ENCODE data around the gene SLC25A15.

The SLC25A15 gene

DNA sequence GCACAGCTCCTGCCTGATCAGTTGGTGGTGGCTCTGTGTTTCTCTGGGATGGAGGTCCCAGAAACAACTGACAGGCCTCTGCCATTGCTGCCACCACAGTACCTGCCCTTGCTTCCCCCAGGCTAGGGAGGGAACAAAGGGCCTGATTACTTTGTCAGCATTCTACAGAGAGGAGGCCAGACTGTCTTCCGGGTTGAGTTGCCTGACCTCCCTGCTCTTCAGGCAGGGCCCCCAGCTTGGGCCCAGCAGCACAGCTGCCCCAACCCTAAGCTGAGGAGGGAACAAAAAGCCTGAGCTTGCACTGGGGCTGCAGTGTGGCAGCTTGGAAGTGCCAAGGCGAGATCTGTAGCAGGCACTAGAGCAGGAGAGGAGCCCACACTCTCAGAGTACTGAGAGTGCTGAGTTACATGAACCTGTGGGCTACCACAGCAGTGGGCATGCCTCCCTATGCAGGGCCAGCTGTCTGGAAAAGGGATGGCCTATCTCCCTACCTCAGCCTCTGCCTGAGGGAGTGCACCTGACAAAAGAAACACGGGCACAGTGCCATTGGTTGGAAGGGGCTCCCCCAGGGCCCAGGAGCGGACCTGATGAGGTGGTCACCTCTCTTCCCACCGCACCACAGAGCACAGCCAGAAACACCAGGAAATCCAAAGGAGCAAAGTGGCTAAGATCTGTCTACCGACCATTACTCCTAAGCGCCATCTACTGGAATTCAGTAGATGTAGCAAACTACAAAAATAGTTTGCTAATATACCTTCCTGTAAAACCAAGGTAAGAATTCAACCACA lies 24.4 kb downstream of the SLC25A15 start:
- H3K4me1 ChIP-seq (ENCODE audit: control insufficient read depth, insufficient read depth, low read length): no peaks in the 10 kb centered on the region
- no peaks in the 10 kb centered on the region for H3K9me3 ChIP-seq (ENCODE audit: control insufficient read depth, insufficient read depth, low read depth, low read length)
- TF ChIP-seq ZNF677 (tag by site-specific recombination; IDR thresholded peaks at IDR 0.05) (no peak), ZNF391 (tag by site-specific recombination; IDR thresholded peaks at IDR 0.05; ENCODE audit: borderline replicate concordance, low read depth) (no peak), ZNF341 (tag by site-specific recombination; IDR thresholded peaks at IDR 0.05; ENCODE audit: low read depth) (no peak), ZFHX2 (tag by site-specific recombination; conservative IDR thresholded peaks at IDR 0.05) (no peak), FEZF1 (tag by site-specific recombination; IDR thresholded peaks at IDR 0.05) (no peak), YY2 (tag by site-specific recombination; IDR thresholded peaks at IDR 0.05) (no peak), ZNF350 (tag by site-specific recombination; IDR thresholded peaks at IDR 0.05) (no peak), ZNF777 (tag by site-specific recombination; IDR thresholded peaks at IDR 0.05; ENCODE audit: borderline replicate concordance) (no peak), ZNF654 (tag by site-specific recombination; IDR thresholded peaks at IDR 0.05; ENCODE audit: low read depth) (no peak; the same call in 1 of the 2 replicates), ZNF776 (tag by site-specific recombination; IDR thresholded peaks at IDR 0.05; ENCODE audit: borderline replicate concordance) (no peak), ZNF626 (tag by site-specific recombination; IDR thresholded peaks at IDR 0.05) (no peak), ZNF169 (tag by site-specific recombination; IDR thresholded peaks at IDR 0.05) (no peak), ZBTB7A (tag by site-specific recombination; IDR thresholded peaks at IDR 0.05; ENCODE audit: low read depth) (no peak), ZNF132 (tag by site-specific recombination; IDR thresholded peaks at IDR 0.05; ENCODE audit: borderline replicate concordance) (no peak)
- TF ChIP-seq, protein P1, sequence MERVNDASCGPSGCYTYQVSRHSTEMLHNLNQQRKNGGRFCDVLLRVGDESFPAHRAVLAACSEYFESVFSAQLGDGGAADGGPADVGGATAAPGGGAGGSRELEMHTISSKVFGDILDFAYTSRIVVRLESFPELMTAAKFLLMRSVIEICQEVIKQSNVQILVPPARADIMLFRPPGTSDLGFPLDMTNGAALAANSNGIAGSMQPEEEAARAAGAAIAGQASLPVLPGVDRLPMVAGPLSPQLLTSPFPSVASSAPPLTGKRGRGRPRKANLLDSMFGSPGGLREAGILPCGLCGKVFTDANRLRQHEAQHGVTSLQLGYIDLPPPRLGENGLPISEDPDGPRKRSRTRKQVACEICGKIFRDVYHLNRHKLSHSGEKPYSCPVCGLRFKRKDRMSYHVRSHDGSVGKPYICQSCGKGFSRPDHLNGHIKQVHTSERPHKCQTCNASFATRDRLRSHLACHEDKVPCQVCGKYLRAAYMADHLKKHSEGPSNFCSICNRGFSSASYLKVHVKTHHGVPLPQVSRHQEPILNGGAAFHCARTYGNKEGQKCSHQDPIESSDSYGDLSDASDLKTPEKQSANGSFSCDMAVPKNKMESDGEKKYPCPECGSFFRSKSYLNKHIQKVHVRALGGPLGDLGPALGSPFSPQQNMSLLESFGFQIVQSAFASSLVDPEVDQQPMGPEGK (tag by site-specific recombination; IDR thresholded peaks at IDR 0.05): no peak
- no peak overlapping the region for H3K27ac ChIP-seq (ENCODE audit: extremely low read depth, low read depth, low read length)
- peaks cover 0 to 24% of the 10 kb centered on the region in 2 experiments; a peak in 1 of 3 replicates for H3K36me3 ChIP-seq (ENCODE audit: control insufficient read depth in 2 of 2, insufficient read depth in 1 of 2, low read length in 2 of 2)
- no peak overlapping the region for H3K4me3 ChIP-seq (ENCODE audit: low read depth, low read length)
- ChIA-PET POLR2A (no interaction called here), CTCF (interaction anchor here (0.7 to 1.1 kb wide), 6 partner anchors 26 to 996 kb away, joined by 3 to 6 read pairs (median 3); no protein-coding TSS in a partner anchor)

DNA sequence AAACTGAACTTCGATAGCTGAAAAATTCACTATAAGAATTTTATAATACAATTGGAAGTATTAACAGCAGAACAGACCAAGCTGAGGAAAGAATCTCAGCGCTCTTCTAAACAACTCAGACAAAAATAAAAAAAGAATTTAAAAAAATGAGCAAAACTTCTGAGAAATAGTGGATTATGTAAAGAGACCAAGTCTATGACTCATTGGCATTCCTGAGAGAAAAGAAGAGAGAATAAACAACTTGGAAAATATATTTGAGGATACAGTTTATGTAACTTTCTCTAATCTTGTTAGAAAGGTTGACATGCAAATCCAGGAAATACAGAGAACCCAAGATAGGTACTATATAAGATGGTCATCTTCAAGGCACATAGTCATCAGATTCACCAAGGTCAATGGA lies 25.4 kb downstream of the SLC25A15 start:
- H3K27ac ChIP-seq (ENCODE audit: extremely low read depth, low read depth, low read length): no peak overlapping the region
- ChIA-PET POLR2A (no interaction called here), CTCF (interaction anchor here (0.6 to 1.1 kb wide), 8 partner anchors 11 to 997 kb away, joined by 3 to 6 read pairs (median 3); no protein-coding TSS in a partner anchor)
- no peak overlapping the region for H3K4me3 ChIP-seq (ENCODE audit: low read depth, low read length)
- no peaks in the 10 kb centered on the region for H3K4me1 ChIP-seq (ENCODE audit: control insufficient read depth, insufficient read depth, low read length)
- H3K36me3 ChIP-seq (ENCODE audit: control insufficient read depth in 2 of 2, insufficient read depth in 1 of 2, low read length in 2 of 2): peaks cover 0 to 15% of the 10 kb centered on the region in 2 experiments; a peak in 1 of 3 replicates
- no peaks in the 10 kb centered on the region for H3K9me3 ChIP-seq (ENCODE audit: control insufficient read depth, insufficient read depth, low read depth, low read length)
- TF ChIP-seq ZNF558 (tag by site-specific recombination; IDR thresholded peaks at IDR 0.05) (no peak), ZNF776 (tag by site-specific recombination; IDR thresholded peaks at IDR 0.05; ENCODE audit: borderline replicate concordance) (no peak), ZNF585B (tag by site-specific recombination; IDR thresholded peaks at IDR 0.05) (no peak), MZF1 (tag by site-specific recombination; IDR thresholded peaks at IDR 0.05; ENCODE audit: borderline replicate concordance) (no peak), ZFP41 (tag by site-specific recombination; IDR thresholded peaks at IDR 0.05; ENCODE audit: borderline replicate concordance) (no peak)
- TF ChIP-seq, protein P2, sequence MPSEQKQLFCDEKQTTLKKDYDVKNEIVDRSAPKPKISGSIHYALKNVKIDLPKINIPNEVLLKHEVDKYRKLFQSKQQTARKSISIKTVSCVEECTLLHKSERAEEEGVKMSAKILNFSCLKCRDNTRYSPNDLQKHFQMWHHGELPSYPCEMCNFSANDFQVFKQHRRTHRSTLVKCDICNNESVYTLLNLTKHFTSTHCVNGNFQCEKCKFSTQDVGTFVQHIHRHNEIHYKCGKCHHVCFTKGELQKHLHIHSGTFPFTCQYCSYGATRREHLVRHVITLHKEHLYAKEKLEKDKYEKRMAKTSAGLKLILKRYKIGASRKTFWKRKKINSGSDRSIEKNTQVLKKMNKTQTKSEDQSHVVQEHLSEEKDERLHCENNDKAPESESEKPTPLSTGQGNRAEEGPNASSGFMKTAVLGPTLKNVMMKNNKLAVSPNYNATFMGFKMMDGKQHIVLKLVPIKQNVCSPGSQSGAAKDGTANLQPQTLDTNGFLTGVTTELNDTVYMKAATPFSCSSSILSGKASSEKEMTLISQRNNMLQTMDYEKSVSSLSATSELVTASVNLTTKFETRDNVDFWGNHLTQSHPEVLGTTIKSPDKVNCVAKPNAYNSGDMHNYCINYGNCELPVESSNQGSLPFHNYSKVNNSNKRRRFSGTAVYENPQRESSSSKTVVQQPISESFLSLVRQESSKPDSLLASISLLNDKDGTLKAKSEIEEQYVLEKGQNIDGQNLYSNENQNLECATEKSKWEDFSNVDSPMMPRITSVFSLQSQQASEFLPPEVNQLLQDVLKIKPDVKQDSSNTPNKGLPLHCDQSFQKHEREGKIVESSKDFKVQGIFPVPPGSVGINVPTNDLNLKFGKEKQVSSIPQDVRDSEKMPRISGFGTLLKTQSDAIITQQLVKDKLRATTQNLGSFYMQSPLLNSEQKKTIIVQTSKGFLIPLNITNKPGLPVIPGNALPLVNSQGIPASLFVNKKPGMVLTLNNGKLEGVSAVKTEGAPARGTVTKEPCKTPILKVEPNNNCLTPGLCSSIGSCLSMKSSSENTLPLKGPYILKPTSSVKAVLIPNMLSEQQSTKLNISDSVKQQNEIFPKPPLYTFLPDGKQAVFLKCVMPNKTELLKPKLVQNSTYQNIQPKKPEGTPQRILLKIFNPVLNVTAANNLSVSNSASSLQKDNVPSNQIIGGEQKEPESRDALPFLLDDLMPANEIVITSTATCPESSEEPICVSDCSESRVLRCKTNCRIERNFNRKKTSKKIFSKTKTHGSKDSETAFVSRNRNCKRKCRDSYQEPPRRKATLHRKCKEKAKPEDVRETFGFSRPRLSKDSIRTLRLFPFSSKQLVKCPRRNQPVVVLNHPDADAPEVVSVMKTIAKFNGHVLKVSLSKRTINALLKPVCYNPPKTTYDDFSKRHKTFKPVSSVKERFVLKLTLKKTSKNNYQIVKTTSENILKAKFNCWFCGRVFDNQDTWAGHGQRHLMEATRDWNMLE (tag by site-specific recombination; conservative IDR thresholded peaks at IDR 0.05; ENCODE audit: low read depth): no peak
- TF ChIP-seq, protein P3, sequence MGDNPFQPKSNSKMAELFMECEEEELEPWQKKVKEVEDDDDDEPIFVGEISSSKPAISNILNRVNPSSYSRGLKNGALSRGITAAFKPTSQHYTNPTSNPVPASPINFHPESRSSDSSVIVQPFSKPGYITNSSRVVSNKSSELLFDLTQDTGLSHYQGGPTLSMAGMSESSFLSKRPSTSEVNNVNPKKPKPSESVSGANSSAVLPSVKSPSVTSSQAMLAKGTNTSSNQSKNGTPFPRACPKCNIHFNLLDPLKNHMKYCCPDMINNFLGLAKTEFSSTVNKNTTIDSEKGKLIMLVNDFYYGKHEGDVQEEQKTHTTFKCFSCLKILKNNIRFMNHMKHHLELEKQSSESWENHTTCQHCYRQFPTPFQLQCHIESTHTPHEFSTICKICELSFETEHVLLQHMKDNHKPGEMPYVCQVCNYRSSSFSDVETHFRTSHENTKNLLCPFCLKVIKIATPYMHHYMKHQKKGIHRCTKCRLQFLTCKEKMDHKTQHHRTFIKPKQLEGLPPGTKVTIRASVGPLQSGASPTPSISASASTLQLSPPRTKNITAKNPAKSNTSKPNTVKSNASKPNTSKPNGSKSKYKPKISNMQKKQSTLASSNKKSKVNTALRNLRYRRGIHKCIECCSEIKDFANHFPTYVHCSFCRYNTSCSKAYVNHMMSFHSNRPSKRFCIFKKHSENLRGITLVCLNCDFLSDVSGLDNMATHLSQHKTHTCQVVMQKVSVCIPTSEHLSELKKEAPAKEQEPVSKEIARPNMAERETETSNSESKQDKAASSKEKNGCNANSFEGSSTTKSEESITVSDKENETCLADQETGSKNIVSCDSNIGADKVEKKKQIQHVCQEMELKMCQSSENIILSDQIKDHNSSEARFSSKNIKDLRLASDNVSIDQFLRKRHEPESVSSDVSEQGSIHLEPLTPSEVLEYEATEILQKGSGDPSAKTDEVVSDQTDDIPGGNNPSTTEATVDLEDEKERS (tag by site-specific recombination; IDR thresholded peaks at IDR 0.05): no peak
- TF ChIP-seq, protein P1 (tag by site-specific recombination; IDR thresholded peaks at IDR 0.05): no peak
